GM04504 (cell line): ENCODE results near the gene RHBDL3.

Source experiments
- DNase-seq: peaks from one replicate; pipeline ENCODE4 v3.0.0-alpha.2; 2012; ENCODE audit warnings: low read depth

RHBDL3 gene

GRCh38 chr17:32266389-32267301 lies 1.0 kb downstream of the RHBDL3 start:
- no peak for DNase-seq

- no peak for DNase-seq
These were observed 2.1 kb downstream of the RHBDL3 start for GRCh38 chr17:32267690-32268205.

GRCh38 chr17:32268734-32269288 lies 3.2 kb downstream of the RHBDL3 start:
- no peak for DNase-seq

- no peak for DNase-seq
These were observed 3.7 kb downstream of the RHBDL3 start for GRCh38 chr17:32269377-32269776.

GRCh38 chr17:32271844-32272243 lies 6.2 kb downstream of the RHBDL3 start:
- no peak for DNase-seq

- DNase-seq: no peak
These were observed 8.5 kb downstream of the RHBDL3 start for GRCh38 chr17:32274101-32274500.

- no peak for DNase-seq
These were observed 9.0 kb downstream of the RHBDL3 start for GRCh38 chr17:32274643-32275042.

GRCh38 chr17:32275060-32276042 lies 9.7 kb downstream of the RHBDL3 start:
- DNase-seq: peak; percentile 78

GRCh38 chr17:32276171-32276601 lies 10.6 kb downstream of the RHBDL3 start:
- no peak for DNase-seq

- DNase-seq: no peak
These were observed 11.7 kb downstream of the RHBDL3 start for GRCh38 chr17:32277284-32277683.

- no peak for DNase-seq
These were observed 13.2 kb downstream of the RHBDL3 start for GRCh38 chr17:32278815-32279214.

- no peak for DNase-seq
These were observed 14.5 kb downstream of the RHBDL3 start for GRCh38 chr17:32279891-32280716.

GRCh38 chr17:32281011-32281451 lies 15.4 kb downstream of the RHBDL3 start:
- no peak for DNase-seq

- no peak for DNase-seq
These were observed 18.1 kb downstream of the RHBDL3 start for GRCh38 chr17:32283745-32284201.

- DNase-seq: no peak
These were observed 19.7 kb downstream of the RHBDL3 start for GRCh38 chr17:32285306-32285705.

GRCh38 chr17:32285746-32286517 lies 20.3 kb downstream of the RHBDL3 start:
- no peak for DNase-seq

- DNase-seq: no peak
These were observed 20.9 kb downstream of the RHBDL3 start for GRCh38 chr17:32286518-32286900.

- no peak for DNase-seq
These were observed 22.3 kb downstream of the RHBDL3 start for GRCh38 chr17:32287804-32288511.

- no peak for DNase-seq
These were observed 23.0 kb downstream of the RHBDL3 start for GRCh38 chr17:32288615-32289014.
